Body of pancreas (tissue), 4 donors: ENCODE data around the gene KRTAP5-3.
"Not testable (repeated sequence)": the region's sequence is repeated elsewhere in the genome, so short reads cannot be mapped to it uniquely, and the experiment has no call there.

Experiments
- CTCF ChIP-seq, 7 experiments: fragments of 450-650 bp in 4 of 7; fragments of 200-600 bp in 3 of 7; sonication (generic) in 3 of 7; IDR thresholded peaks; one replicate each; pipeline ENCODE4 v1.5.1; 2016 to 2019; ENCODE audit warnings: antibody characterized with exemption in 7 of 7
- POLR2A ChIP-seq, 3 donors: fragments of 450-650 bp; IDR thresholded peaks; one replicate each; pipeline ENCODE4 v1.6.1; 2016; ENCODE audit warnings: antibody characterized with exemption in 3 of 3, mild to moderate bottlenecking in 2 of 3

- not testable (repeated sequence) for TF ChIP-seq CTCF, POLR2A (IDR thresholded peaks at IDR 0.05)
Observed at GRCh38 chr11:1596576-1597121, 11.6 kb downstream of the KRTAP5-3 start.
